HG03575 (cell line): ENCODE measurements around the gene ANP32B.
"Not testable (repeated sequence)": the region's sequence is repeated elsewhere in the genome, so short reads cannot be mapped to it uniquely, and the experiment has no call there.

Experiments
- ATAC-seq: cut with Tn5 transposase; IDR thresholded peaks from one replicate; pipeline ENCODE4 v1.9.1; 2021; ENCODE audit not compliant: unreplicated experiment, insufficient number of reproducible peaks, low FRiP score; ENCODE audit errors: extremely low read depth

ANP32B gene

DNA sequence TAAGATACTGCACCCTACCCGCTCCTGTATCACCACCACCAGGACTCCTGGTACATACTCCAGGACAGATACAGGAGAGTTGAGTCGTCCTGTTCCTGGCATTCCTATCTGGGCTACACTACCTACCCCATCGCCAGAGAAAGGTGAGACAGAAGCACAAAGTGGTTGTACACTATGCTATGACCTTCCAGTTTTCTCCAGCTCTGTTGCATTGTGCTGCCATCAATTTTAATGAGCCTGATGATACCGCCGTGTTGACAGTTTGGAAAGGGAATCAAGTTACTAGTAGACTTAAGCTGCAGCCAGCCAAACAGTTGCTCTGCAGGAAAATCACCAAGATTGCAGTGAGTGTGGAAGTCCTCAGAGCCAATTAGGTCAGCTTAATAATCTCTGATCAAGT lies 35.2 kb downstream of the ANP32B start:
- no peak for ATAC-seq

DNA sequence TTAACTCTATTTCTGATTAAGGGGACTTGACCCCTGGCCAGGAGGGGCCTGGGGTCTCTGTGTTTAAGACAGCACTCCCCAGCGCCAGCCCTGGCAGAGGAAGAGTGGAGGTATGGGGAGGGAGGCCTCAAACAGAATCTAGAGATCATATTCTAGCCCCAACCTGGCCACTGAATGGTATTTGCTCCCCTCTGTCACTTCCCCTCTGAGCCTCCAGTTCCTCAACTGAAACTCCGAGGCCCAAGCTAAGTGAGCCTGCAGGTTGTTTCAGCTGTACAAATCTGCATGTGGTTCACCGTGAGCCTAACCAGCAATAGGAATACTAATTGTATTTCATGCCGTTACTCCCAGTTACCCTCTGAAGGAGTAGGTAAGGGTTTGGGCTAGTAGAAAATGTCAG lies 36.0 kb downstream of the ANP32B start:
- ATAC-seq = no peak

DNA sequence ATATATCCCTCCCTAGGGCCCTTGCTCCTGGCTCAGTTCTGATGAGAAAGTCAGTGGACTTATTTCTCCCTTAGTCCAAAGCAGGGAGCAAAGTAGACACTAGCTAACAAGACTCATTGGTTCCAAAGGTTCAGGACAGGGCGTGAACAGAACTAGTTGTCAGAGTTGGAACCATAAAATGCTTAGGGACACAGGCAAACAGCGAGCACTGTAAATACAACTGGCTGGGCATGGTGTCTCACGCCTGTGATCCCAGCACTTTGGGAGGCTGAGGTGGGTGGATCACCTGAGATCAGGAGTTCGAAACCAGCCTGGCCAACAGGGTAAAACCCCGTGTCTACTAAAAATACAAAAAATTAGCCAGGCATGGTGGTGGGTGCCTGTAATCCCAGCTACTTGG lies 36.7 kb downstream of the ANP32B start:
- ATAC-seq = not testable (repeated sequence)

DNA sequence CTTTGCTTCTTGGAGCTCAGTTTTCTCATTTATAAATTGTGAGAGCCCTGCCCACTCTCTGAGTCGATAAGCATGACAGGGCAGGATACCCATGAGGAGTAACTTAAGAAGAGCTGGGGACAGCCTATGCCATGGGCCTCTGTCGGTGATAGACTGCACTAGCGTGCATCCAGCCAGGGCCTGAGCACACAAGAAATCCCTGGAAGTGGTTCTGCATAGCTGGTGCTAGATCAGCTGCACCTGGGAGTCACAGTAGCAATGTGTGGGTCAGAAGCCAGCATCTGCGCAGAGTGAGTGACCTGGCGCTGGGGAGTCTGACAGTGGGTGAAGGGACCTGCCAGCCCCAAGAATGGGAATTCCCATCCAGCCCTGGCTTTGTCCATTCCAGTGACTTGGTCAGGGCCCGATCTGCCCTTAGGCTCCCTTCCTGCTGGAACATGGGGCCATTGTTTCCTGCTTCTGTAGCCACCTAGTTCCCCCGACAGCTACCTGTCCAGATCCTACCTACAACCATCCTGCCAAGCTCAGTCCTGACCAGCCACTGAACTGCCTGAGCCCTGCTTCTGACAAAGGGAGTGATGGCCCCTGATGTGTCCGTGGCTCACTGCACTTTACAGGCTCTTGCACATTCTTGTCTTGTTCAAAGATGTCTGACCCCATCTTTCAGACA lies 37.5 kb downstream of the ANP32B start:
- no peak for ATAC-seq

DNA sequence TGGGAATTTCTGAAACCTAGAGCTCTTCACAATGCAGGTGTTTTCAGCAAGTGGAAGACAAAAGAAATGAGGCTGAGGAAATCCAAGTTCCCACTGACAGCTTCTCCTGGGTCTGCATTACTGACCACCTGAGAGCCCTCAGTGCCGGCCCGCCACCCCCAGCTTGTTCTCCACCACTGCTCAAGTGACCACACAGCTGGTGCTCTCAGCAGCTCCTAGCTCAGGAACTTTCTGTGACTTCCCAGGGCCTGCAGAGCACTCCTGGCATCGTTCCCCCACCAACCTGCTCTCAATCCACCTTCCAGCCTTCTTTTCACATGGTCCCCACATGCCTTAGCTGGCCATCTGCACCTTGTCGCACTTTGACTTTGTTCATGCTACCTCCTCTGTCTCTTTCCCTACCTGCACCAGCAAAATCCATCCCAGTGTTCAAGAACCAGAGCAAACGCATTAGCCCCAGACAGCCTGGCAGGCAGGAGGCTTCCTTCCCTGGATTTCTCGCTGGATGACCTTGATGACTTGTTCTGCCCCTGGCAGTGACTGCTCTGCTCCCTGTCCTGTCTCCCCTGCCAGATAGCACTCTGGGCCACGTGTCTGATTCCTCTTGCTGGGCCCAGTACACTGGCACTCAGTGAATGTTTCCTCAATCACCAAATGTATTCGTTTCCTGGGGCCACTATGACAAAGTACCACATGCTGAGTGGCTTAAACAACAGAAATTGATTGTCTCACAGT lies 38.3 kb downstream of the ANP32B start:
- no peak for ATAC-seq

DNA sequence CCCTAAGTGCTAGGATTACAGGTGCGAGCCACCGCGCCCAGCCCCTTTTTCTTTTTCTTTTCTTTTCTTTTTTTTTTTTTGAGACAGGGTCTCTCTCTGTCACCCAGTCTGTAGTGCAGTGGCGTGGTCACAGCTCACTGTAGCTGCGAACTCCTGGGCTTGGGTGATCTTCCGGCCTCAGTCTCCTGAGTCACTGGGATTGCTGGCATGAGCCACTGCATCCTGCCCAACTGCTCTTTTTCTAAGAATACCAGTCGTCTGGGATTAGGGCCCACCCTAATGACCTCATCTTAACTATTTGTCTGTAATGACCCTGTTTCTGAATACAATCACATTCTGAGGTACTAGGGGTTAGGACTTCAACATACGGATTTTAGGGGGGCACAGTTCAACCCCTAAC lies 39.3 kb downstream of the ANP32B start:
- ATAC-seq = no peak

DNA sequence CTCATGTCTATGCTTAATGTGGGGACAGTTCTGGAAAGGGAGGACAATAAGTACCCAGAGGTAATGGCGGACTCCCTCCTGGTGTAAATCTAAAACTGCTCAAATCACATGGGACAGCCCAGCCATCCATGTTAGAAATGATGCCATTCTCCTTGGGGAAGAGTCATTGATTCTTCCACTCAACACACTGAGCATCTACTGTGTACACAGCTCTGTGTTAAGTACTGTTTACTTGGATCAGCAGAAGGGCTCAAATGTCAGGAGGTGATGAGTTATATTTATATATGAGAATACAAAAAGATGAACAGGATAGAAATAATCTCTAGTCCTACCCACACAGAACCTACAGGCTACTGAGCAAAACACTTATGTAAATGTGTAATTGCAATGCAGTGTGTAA lies 41.6 kb downstream of the ANP32B start:
- no peak for ATAC-seq

DNA sequence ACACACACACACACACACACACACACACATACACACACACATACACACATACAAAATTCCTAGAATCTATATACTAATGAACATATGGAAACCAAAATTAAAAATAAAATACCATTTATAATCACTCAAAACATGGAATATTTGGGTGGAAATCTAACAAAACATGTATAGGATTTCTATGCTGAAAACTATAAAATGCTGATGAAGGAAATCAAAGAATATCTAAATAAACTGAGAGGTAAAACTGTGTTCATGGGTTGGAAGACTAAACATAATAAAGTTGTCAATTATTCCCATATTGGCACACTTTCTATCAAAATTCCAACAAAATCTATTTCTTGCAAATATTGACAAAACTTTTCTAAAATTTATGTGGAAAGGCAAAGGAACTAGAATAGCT lies 48.0 kb downstream of the ANP32B start:
- ATAC-seq = no peak

DNA sequence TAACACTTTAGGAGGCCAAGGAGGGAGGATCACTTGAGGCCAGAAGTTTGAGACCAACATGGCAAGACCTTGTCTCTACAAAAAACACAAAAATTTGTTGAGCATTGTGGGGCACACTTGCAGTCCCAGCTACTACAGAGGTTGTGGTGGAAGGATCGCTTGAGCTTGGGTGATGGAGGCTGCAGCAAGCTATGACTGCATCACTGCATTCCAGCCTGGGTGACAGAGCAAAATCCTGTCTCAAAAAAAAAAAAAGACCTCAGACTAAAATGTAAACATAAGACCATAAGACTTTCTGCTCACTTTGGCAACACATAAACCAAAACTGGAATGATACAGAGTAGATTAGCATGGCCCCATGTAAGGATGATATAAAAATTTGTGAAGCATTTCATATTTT lies 48.8 kb downstream of the ANP32B start:
- no peak for ATAC-seq

DNA sequence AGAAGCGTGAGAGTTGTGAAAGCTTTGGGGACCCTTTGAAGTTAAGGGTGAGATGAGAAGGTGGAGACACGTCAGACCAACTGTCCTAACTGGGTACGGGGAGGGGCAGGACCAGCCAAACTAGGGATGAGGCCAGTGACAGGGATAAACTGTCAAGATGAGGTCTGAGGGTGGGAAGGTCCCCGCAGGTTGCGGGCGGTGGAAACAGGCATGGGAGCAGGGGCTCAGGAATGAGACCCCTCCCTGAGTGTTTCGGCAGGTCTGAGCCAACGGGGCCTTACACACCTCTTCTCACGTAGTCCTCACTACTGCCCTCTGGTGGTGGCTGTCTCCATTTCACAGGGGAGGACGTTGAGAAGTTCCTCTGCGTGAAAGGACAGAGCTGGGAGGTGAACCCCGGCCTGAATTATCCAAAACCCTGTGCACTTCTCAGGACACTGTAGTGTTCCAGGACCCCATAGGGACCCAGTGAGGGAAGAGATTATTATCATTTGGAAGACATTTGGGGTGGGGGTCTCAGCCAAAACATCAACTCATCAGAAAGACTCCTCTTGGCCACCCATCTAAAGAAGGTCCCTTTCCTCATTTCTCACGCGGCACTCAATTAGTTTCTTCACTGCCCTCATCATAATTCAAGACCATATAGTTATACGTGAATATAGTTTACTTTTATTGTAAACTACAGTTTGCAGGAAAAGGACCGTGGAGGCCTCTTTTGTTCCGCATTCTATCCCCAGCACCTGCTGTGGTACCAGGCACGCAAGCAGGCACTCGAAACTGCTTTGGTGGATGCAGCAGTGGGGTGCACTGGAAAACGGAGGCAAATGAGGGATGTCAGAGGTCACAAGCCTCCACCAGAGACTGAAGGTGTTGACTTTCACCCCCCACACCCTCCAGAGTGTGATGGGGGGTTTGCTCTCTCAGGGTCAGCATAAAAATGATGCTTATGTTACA lies 51.7 kb downstream of the ANP32B start:
- ATAC-seq = no peak

DNA sequence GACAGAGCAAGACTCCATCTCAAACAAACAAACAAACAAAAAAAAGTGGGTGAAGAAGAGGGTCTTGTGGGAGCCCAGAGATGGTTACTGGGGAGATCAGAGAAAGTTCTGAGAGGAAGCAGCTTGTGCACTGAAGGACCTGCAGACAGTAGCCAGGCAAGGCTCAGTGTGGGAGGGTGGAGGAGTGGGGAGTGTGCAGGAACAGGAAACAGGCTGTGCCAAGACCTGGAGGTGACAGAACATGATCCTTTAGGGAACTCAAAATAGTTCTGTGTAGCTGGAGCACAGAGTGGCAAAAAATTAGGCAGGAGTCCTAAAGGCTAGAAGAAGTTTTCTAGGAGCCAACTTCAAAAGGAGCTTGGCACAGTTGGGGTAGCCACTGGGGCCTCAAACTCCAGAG lies 54.2 kb downstream of the ANP32B start:
- no peak for ATAC-seq

DNA sequence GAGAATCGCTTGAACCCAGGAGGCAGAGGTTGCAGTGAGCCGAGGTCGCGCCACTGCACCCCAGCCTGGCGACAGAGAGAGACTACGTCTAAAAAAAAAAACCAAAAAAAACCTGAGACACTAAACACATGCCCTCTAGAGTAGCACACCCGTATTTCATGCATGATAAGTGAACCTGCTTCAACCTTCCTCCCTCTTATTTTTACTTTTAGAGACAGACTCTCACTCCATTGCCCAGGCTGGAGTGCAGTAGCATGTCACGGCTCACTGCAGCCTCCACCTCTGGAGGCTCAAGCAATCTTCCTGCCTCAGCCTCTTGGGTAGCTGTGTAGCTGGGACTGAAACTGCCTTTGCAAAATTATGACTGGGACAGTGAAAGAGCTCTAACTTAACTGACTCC lies 55.8 kb downstream of the ANP32B start:
- no peak for ATAC-seq

DNA sequence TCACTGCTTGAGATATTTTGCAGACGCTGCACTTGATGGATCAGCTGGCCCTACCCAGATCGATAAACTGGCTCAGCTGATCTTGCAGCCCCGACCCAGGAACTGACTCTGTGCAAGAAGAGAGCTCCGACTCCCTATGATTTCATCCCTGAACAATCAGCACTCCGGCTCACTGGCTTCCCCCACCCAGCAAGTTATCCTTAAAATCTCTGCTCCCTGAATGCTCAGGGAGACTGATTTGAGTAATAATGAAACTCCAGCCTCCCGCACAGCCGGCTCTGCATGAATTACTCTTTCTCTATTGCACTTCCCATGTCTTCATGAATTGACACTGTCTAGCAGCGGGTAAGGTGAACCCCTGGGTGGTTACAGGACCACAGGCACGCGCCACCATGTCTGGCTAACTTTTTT lies 56.5 kb downstream of the ANP32B start:
- no peak for ATAC-seq

DNA sequence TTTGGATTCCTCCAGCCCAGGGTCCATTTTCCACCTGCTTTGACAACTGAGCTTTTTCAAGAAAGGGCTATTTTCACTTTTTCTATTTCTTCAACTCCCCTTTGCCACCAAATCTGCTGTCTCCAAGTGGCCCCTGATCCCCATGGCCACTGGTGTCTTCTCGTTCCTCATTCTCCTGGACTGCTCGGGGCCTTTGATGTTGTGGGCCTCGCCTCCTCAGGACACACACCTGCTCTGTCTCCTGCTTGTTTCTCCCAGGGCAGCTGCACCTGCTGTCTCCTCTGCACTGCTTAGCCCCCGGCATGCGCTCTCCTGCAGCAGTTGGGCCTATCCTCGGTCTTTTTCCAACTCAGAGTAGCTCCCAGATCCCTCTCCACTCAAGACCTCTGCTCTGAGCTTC lies 57.1 kb downstream of the ANP32B start:
- no peak for ATAC-seq

DNA sequence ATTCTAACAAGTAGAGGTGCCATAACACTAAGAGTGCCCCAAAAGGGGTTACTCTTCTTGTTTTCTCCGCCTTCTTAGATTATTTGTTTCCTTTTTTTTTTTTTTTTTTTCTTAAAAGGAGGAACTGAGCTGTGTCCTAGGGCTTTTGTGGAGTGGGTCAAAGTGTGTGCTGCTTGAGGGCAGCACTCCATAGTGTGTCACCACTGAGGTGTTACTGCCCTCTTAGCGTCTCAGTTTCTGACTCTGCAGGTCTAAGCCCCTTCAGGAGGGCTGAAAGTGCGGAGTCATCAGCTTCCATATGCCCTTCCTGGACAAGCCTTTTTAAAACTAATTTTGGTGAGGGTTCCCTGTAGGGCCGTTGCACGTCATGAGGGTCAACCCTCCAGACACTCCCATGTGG lies 60.8 kb downstream of the ANP32B start:
- no peak for ATAC-seq

DNA sequence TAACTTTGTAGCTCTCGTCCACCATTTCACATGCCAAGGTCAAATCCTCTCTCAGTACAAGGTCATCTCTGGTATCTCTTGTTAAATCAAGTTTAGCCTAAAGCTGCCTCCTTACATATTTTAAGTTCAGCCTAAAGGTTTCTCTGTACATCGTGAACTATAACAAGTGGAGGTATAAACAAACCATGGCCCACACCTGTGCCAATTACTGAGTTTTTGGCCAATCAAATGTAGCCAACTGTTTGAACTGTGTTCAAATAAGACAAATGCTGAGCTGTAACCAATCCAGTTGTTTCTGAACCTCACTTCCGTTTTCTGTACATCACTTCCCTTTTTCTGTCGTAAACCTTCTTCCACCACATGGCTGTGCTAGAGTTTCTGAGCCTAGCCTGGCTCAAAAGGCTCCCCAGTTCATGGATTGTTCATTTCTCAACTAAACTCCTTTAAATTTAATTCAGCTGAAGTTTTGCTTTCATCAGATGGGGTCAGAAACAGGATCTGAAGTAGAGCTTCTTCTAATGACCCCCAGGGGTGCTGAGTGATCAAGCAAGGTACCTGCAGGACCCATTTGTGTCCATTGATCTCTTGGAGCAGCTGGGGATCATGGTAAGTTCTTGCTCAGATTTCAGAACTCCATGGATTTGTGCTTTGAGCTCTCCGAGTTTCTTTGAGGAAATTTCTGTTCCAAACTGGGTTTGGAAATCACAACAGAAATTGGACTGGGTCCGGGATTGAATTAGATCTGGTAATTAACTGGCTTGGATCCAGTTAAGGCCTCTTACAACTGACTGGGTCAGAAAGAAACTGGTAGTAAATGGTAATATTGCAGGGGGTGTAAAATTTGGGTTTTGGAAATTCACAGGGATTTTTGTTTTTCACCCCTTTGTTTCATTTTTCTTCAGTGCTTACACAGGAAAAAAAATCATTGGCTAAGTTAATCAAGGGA lies 62.4 kb downstream of the ANP32B start:
- ATAC-seq = no peak

DNA sequence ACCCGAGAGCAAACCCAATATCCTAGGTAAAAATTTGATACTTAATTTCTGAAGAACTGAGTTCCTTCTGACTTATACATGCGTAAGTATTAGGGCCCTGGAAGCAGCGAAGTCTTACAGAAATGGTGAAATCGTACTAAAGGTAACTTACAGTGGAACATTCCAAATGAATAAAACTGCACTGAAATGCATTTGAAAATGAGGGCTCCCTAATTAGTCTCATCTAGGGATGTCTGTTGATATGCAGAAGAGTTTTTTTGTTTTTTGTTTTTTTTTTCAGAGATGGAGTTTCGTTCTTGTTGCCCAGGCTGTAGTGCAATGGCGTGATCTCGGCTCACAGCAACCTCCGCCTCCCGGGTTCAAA lies 63.0 kb downstream of the ANP32B start:
- ATAC-seq = no peak

DNA sequence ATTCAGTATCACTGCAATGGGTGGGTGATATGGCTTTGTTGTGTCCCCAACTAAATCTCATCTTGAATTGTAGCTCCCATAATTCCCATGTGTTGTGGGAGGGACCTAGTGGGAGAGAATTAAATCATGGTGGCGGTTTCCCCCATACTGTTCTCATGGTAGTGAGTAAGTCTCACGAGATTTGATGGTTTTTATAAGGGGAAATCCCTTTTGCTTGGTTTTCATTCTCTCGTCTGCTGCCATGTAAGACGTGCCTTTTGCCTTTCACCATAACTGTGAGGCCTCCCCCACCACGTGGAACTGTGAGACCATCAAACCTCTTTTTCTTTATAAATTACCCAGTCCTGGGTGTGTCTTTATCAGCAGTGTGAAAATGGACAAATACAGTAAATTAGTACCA lies 63.9 kb downstream of the ANP32B start:
- ATAC-seq = no peak
